PFSK-1 (cell line): Measurements from ENCODE around the gene MRPL20.

Source experiments
- FOXP2 ChIP-seq: optimal IDR thresholded peaks from 2 replicates; pipeline ENCODE3; 2011; ENCODE audit warnings: borderline replicate concordance, control low read depth, inconsistent platforms; ENCODE audit not compliant: insufficient read depth; ENCODE audit errors: extremely low read length, extremely low read depth
- POLR2AphosphoS5 ChIP-seq: IDR thresholded peaks from 2 replicates; pipeline ENCODE4 v1.6.1; 2012; ENCODE audit warnings: low read depth, mild to moderate bottlenecking, control low read depth, low read length, moderate library complexity
- SIN3A ChIP-seq: IDR thresholded peaks from 2 replicates; pipeline ENCODE4 v1.6.1; 2012; ENCODE audit warnings: mild to moderate bottlenecking, low read length, moderate library complexity, borderline replicate concordance; ENCODE audit not compliant: insufficient read depth
- TAF1 ChIP-seq: IDR thresholded peaks from 2 replicates; pipeline ENCODE4 v1.6.1; 2012; ENCODE audit warnings: low read length, control low read depth, borderline replicate concordance; ENCODE audit not compliant: insufficient read depth
- TF ChIP-seq, protein P1 (sequence below), 2 experiments: IDR thresholded peaks; 2 replicates each; pipeline versions ENCODE4 v1.6.1 to v1.8.0; 2011 to 2012; ENCODE audit warnings: low read depth in 2 of 2, low read length in 2 of 2, control low read depth in 1 of 2, inconsistent platforms in 1 of 2, mild to moderate bottlenecking in 1 of 2, moderate library complexity in 1 of 2; ENCODE audit not compliant: insufficient read depth in 1 of 2

MRPL20 gene

GRCh38 chr1:1422465-1423244 lies 15.6 kb upstream of the MRPL20 start:
- TF ChIP-seq, protein P1, sequence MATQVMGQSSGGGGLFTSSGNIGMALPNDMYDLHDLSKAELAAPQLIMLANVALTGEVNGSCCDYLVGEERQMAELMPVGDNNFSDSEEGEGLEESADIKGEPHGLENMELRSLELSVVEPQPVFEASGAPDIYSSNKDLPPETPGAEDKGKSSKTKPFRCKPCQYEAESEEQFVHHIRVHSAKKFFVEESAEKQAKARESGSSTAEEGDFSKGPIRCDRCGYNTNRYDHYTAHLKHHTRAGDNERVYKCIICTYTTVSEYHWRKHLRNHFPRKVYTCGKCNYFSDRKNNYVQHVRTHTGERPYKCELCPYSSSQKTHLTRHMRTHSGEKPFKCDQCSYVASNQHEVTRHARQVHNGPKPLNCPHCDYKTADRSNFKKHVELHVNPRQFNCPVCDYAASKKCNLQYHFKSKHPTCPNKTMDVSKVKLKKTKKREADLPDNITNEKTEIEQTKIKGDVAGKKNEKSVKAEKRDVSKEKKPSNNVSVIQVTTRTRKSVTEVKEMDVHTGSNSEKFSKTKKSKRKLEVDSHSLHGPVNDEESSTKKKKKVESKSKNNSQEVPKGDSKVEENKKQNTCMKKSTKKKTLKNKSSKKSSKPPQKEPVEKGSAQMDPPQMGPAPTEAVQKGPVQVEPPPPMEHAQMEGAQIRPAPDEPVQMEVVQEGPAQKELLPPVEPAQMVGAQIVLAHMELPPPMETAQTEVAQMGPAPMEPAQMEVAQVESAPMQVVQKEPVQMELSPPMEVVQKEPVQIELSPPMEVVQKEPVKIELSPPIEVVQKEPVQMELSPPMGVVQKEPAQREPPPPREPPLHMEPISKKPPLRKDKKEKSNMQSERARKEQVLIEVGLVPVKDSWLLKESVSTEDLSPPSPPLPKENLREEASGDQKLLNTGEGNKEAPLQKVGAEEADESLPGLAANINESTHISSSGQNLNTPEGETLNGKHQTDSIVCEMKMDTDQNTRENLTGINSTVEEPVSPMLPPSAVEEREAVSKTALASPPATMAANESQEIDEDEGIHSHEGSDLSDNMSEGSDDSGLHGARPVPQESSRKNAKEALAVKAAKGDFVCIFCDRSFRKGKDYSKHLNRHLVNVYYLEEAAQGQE (IDR thresholded peaks at IDR 0.05; ENCODE audit: insufficient read depth in 1 of 2, low read depth in 2 of 2, low read length in 2 of 2) = no peak
- TF ChIP-seq SIN3A = no peak
- TF ChIP-seq POLR2AphosphoS5 = no peak
- no peak for TF ChIP-seq TAF1
- TF ChIP-seq FOXP2 = no peak

DNA sequence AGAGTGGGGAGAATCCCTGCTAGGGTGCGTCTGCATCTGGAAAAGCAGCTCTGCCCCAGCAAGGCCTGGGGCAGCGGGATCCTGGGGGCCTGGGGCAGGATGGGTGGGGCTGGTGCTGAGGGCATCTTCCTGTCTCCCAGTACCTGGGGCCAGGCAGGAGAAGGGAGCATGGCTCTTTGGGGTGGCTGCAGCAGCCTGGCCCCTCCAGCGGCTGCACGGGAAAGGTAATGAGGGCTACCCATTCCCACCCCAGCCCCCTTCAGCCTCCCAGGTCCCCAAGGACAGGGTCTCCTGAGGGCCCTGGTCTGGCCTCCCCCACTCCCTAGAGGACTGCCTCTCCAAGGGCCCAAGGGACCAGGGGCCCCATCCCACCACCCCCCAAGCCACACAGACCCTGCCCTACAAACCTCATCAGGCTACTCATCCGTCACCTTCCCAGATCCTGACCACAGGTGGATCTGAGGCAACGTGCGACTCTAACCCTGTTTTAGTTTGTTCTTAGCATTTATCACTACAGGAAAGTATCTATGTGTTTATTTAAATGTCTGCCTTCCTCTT lies 14.9 kb upstream of the MRPL20 start:
- no peak for TF ChIP-seq SIN3A
- no peak for TF ChIP-seq POLR2AphosphoS5

DNA sequence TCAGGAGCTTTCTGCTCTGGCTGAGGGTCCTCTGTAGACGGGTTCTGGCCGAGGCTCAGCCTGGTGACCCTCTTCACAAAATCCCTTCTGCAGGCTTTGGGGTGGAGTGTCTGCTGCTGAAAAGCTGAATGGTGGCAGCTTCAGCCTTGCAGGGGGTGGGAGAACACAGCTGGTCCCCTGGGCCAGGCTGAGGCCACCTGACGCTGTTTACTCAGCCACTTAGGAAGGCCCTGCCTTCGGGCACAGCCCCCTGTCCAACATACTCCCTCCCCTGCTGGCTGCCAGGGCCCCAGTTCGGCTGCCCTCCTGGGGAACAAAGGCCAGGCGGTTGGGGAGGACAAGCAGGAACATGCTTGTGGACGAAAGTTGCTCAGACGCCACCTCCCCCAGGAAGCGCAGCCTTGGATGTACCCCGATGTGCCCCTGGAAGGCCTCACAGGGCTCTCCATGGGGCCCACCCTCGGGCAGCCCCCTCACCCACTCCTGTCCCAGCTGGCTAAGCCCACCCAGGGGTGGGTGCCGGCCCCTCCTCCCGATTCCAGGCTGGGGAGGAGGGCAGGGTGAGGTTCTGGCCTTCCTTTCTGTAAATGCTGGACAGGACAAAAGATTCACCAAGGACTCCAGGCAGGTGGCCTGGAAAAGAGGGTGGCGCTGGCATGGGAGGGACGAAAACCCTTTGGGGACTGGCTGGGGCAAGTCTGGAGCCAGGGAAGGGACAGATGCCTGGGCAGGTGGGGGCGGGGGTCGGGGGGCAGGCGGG lies 14.2 kb upstream of the MRPL20 start, which contains the start of gene ANKRD65:
Gene ANKRD65 (minus strand): TSS at position 130 of the 760 bp plus-strand sequence. CDS start 271 bp downstream, outside the sequence.
- TF ChIP-seq, protein P1 (IDR thresholded peaks at IDR 0.05; ENCODE audit: insufficient read depth in 1 of 2, low read depth in 2 of 2, low read length in 2 of 2) = no peak
- TF ChIP-seq TAF1 (no peak), SIN3A (no peak), POLR2AphosphoS5 (no peak), FOXP2 (no peak)

- TF ChIP-seq SIN3A (no peak), TAF1 (no peak), FOXP2 (no peak), POLR2AphosphoS5 (no peak)
- TF ChIP-seq, protein P1 (IDR thresholded peaks at IDR 0.05; ENCODE audit: insufficient read depth in 1 of 2, low read depth in 2 of 2, low read length in 2 of 2) = no peak
Observed at GRCh38 chr1:1420654-1421141, 13.6 kb upstream of the MRPL20 start.

DNA sequence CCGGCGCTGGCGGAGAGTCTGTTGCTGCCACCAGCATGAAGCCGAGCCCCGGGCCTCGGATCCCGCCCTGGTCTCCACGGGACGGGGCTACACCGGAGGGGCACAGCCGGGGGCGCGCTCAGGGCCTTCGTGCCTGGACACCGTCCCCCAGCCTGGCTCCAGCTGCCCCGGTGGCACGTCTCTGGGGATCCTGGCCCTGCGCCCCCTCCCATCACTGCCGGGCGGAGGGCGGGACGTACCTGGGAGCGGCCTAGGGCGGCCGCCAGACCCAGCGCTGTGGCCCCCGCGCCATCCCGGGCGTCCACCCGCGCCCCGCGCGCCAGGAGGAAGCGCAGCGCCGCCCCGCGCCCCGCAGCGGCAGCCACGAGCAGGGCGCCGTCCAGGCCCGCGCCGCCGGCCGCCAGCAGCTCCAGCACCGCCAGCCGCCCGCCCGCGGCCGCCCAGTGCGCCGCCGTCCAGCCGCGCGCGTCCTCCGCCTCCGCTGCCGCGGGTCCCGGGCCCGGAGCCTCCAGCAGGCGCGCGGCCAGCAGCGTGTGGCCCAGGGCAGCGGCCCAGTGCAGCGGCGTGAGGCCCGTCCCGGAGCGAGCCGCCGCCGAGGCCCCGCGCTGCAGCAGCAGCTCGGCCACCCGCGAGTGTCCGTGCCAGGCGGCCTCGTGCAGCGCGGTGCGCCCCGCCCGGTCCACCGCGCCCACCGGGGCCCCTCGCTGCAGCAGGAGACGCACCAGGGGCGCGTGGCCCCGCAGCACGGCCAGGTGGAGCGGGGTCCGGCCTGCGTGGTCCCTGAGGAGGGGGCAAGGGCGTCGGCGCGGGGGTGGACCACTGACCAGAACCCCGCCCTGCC lies 12.9 kb upstream of the MRPL20 start:
- TF ChIP-seq, protein P1 (IDR thresholded peaks at IDR 0.05; ENCODE audit: insufficient read depth in 1 of 2, low read depth in 2 of 2, low read length in 2 of 2) = no peak
- no peak for TF ChIP-seq FOXP2
- TF ChIP-seq TAF1 = no peak
- TF ChIP-seq POLR2AphosphoS5 = no peak
- no peak for TF ChIP-seq SIN3A
